Stimulated activated CD4-positive, alpha-beta T cell treated with anti-CD3 and anti-CD28 coated beads, Interleukin-1b, Interleukin-23, amount 100 ng/mL, for 24 hours (primary cell): ENCODE measurements around the gene SBNO1.
"Not testable (repeated sequence)": the region's sequence is repeated elsewhere in the genome, so short reads cannot be mapped to it uniquely, and the experiment has no call there.

Experiments
- DNase-seq, 4 experiments: peaks; one replicate each; pipeline ENCODE4 v3.0.0-alpha.2; 2020; ENCODE audit warnings: low read depth in 4 of 4, low spot score in 1 of 4

SBNO1 gene

DNA sequence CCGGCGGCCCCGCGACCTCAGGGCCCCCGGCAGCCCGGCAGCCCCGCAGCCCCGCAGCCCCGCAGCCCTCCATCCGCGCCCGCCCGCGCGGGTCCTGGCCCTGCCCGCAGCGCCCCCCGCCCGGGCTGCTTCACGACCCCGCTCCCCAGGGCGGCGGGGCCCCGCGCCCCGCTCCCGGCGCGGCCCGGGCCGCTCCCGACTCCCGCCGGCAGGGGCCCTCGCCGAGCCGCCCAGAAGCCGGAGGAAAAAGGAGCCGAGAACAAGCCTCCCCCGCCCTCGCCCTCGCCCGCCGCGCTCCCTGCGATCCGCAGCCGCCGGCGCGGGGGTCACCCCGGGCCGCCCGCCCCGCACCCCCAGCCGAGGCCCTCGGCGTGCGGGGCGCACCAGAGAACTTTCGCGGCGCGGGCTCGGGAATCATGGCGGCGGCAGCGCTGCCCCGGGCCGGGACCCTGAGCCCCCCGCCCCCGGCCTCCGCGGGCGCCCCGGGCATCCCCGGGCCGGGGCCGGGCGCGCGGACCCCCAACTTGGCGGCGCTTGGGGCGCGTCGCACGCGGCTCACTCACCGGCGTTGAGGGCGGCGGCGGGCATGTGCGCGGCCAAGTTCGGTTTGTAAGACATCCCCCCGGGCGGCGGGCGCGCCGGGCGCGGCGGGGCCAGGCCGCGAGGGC, 93.5 kb downstream of the SBNO1 start:
- peak; percentile 46 to 71 (median 53) for DNase-seq

DNA sequence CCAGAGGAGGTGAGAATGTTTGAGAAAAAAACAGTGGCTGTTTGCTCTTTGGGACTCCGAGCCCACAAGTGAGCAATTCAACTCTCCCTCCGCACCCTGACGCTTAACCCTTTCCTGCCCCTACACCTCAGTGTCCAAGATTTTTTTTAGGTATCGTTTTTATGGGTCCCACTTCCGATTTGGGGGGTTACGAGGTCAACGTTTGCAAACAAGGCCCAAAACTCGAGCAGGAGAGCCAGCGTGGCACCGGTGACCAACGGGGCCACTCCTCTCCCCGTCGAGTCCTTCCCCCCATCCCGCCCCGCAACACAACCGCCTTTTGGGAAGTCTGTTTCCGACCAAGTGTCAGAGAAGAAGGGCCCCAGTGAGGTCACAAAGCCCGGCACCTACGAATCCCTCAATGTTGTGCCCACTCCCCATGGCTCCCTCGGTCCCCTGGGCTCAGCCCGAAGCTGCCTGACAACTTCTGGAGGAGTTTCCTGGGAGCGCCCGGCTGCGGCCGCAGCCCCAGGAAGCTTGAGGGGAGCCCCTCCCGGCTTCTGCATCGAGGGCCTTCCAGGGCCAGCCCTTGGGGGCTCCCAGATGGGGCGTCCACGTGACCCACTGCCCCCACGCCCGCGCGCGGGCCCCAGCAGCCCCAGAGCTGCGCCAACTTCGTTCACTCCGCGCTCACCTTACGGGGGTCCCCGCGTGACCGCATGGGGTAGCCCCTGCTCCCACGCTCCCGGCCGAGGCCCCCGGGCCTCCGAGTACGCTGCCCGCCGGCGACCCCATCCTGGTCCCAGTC, 94.2 kb downstream of the SBNO1 start:
- DNase-seq, result no peak

DNA sequence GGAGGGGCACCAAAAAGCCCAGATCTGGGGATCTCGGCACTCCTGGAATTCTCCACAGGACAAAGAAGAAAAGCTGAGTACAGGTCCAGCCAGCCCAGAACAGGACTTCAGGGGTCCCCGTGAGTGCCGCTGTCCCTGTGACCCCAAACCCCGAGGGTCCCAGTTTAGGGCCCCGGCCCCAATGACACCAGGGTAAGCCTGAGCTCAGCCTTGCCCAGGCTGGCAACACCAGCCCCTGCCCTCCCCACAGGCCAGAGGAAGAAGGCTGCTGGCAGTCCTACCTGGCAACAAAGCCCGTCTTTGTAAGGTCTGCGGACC, 94.8 kb downstream of the SBNO1 start:
- DNase-seq, result no peak

DNA sequence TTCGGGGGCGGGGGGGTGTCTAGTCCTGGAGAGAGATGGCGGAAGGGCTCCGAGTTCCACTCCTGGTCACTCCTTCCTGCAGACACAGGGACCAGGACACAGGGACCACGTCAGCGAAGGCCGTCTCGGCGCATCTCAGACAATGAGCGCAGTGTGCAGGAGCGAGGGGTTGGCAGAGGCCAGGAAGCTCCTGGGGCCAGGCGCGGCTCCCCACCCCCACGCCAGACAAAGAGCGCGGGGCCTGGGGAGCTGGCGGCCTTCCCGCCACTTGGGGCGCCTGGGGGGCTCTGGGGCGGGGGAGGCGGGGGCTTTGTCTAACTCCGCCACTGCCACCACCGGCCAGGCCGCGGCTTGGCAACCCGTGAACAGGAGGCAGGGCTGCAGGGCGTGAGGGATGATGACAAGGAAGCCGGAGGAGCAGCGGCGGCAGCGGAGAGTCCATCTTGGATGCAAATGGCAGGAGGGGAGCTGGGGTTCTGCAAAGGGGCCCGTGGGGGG, 95.2 kb downstream of the SBNO1 start:
- peak in 1 of 4 experiments; percentile 30 for DNase-seq

DNA sequence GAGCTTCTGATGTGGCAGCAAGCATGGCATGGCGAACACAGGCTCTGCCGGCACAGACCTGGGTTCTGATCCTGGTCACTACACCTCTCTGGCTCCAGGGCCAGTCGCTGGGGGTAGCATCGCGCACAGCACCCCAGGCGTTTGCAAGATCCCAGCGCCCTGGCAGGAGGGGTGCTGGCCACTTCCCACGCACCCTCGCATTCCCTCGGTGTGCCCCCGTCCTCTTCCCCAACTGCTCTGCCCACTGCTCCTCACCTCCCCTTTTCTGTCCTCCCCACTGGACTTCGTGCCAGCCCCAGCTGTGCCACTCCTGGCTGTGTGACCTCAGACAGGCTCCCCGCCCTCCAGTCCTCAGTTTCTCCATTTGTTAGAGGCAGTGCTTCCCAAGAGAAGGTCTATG, 95.8 kb downstream of the SBNO1 start:
- no peak for DNase-seq

DNA sequence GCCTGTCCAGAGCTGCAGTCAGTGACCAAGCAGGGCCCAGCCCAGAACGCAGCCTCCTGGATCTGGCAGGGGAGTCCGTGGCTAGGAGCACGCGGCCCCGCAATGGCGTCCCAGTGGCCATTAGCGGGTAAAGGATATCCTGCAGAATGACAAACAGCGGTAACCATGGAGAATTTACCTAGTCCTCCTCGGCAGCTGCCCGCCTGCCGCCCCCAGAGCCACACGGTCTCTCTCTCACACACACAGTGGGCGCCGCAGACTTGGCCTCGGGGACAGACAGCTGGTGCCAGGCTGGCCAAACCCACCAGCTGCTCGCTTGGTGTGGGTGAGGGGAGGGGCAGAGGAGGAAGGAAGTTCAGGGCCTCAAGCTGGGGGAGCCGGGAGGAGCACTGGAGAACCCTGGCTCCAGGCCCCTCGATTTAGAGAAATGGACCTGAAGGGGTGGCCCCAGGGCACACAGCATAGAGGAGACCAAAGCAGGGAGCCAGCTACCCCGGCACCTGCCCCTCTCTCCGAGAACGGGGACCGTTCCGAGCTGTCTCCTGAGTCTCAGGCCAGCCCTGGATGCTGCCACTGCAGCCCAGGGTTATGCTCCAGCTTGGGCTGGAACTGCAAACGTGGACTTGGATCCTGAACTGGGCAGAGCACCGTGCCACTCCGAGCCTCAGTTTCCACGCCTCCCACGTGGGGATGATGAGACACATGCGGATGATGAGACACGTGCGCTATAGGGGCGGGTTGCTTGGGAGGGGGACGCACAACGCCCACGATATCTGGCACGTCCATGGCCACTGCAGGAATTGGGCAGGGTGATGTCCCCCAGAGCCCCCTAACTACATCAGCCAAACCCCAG, 96.4 kb downstream of the SBNO1 start:
- DNase-seq, result no peak

DNA sequence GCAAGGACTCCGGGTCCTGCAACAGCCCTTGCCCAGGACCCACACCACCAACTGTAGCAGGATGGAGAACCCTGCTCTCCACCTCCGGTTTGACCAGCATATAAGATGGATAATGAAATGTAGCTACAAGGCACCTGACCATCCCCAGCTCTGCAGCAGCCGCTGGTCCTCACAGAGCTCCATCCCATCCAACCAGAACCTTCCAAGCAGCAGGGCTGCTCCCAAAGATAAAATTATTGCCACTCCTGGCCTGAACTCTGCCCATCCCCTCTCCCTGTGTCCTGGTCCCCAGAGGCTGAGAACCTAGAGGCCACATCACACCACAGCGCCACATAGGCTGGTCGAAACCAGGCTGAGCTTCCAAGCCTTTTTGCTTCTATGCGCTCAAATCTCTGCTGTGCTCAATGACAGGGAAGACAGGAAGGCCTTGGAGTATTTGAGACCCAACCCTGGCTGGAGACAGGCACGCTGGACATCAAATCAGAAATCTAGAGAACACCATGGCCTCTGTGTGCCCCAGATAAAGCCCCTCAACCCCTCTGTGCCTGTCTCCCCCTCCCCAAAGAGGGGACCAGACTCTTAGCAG, 97.2 kb downstream of the SBNO1 start:
- no peak for DNase-seq

DNA sequence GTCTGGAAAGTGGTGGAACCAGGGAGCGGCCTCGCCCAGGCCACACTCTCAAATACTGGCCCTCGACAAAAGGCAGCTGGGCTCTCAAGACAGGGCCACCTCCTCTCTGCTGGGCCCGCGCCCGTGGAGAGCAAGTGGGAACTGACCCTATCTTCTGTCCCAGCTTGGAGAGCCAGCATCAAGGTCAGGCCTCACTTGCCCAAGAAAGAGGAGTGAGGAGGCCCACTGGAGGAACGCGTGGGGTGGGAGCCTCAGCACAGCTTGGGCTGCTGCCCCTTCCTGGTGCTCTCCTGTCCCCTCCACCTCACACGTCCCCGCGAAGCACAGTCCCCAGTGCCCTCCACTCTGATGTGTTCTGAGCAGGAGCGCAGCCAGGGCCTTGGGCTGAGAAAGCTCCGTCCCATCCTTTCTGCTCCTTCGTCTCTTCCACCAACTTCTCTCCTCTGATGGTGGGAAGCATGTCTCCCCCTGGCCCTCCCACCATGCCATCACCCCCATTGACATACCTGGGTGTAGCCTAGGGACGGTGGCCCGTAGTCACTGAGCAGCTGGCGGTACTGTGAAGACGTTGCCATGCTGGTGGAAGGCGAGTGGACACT, 97.9 kb downstream of the SBNO1 start:
- DNase-seq, result no peak

DNA sequence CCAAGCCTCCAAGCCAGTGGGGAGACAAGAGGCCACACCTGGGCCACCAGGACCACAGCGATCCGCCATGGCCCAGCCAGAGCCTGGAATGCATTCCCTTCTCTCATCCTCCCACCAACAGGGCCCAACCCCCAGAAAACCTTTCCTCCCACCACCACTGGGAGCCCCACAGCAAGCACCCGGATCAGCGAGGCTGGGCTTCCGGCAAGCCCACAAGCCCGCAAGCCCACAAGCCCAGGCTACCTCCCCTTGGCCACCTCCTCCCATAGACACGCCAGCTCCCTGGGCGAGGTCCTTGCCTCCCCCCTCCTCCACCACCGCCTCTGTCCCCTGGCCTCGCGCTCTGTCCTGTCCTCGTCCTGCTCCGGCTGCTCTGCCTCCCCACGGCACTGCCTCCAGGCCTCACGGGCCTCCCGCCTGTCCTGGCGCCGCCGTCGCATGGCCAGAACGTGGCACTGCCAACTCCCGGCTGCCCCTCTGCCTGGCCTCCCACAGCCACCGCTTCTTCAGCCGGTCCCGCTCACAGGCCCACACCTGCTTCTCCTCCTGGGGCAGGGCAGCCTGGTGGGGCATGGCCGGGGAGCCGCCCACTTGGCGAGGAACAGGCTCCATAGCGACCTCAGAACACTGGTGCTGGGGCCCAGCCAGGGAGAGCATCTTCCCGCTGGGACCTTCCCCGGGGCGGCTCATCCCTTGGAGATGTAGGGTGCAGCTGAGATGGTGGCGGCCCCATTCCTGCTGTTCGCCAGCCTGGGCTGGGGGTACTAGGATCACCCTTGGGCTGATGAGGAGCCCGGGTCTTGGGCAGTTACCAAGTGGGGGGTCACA, 98.6 kb downstream of the SBNO1 start:
- DNase-seq, result no peak

DNA sequence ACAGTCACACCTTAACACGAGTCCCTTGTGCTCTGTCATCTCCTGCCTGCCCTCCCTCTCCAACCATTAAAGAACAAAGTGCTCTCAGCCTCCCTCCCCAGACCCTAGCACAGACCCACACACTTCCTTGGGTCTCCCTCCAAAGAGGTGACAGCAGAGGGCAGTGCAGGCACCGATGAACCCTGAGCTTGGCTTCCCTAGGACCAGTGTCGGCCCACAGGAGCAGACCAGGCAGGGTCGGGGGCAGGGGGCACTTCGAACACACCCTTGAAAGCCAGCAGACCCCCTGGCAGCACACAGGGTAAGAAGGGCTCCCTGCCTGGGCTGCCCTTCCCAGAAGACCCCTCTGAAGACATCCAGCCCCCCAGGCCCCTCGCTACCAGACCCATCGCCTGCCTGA, 100.0 kb downstream of the SBNO1 start:
- no peak for DNase-seq

DNA sequence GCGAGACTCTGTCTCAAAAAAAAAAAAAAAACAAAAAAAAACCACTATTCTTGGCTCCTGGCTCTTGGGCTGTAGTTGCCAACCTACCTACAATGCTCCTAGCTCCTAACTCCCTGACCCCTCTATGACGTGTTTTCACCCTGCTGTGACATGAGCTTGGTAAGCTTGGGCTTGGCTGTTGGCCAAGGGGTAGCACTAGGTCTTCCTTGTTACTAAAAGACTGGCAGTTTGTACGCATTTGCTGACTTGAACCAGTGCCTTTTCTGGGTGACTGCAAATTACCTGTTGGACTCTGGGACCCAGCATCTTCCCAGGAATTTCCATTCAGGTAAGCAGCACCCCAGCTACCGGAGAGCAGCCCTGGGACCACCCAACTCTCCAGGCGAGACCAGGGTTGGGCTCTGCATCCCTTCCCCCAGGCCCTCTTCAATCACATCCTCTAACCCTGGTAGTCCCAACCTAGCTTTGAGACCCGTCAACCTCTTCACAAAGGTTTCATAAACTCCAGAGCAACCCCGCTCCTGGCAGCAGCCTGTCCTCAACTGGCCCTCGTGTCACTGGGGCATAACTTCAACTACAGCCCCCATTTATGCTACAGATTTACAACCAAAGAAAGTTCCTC, 101.3 kb downstream of the SBNO1 start:
- DNase-seq, result no peak

DNA sequence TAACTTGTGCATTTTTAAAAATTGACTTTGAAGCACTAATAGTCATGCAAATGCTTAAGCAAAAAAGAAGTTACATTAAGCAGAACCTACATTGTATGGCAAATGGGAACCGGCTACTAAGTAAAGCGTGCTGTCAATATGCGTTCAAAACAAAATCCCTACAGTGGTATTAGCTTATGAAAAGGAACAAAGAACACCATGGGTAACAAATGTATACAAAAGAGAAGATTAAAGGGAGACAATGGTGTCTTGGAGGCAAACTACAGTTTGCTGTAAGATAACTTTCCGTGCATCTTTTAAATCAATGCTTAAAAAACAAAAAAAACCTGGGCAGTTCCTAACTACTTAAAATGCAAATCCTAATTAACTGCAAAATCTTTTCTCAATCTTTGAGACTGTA, 103.5 kb downstream of the SBNO1 start:
- DNase-seq, result no peak

DNA sequence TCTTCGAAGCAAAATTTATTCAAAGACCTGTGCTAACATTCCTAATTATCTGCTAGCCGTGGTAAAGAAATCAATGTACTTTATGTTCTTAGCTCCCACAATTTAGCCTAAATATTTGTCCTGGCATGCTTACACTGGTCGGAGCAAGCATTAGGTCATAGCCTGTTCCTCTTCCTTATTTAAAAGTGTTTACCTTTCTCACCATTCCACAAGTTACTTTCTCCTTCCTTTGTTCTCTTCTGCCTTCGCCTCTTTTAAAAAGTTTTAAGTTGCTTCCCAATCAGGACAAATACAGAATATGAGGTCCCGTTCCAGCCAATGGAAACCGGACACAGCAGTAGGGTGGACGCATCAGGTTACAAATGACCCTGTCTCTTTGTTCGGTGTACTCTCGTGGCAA, 104.6 kb downstream of the SBNO1 start:
- DNase-seq, result no peak

DNA sequence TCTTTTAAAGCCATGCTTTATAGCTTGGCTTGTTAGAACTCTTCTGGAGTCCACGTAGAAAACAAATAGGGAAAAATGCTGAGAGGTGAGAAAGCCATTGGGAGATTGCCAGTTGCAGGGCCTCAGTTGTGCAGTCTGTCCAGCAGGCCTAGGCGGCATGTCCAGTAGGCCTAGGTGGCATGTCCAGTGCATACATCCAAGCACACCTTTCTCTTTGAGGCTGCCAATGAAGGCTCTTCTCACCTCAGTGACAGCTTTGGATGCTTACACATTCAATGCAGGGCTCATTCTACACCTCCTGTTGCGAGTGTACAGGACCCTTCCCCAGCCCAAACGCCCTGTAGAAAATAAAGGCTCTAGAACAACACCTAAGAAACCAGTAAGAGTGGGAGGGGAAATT, 106.1 kb downstream of the SBNO1 start:
- no peak for DNase-seq

DNA sequence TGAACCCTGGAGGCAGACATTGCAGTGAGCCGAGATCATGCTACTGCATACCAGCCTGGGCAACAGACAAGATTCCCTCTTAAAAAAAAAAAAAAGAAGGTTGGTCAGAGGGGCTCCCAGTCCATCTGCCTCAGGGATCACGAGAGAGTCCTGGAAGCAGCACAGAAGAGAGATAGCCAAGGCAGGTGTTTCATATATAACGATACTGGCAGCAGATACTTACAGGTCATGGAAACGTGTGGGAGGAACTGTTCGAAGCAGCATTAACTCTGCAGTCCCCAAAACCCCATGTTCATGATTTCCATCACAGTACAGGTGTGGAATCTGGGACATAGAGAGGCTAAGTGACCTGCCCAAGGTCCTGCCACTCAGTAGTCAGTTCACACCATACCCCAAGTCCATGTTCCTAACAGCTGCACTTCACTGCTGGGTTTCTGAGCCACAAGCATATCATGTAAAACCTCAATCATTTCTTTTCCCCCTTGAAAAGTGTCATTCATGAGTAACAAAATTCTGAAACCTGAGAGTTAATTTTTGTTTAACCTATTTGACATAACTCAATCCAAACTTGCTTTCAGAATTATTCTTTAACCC, 109.7 kb downstream of the SBNO1 start:
- DNase-seq, result no peak

DNA sequence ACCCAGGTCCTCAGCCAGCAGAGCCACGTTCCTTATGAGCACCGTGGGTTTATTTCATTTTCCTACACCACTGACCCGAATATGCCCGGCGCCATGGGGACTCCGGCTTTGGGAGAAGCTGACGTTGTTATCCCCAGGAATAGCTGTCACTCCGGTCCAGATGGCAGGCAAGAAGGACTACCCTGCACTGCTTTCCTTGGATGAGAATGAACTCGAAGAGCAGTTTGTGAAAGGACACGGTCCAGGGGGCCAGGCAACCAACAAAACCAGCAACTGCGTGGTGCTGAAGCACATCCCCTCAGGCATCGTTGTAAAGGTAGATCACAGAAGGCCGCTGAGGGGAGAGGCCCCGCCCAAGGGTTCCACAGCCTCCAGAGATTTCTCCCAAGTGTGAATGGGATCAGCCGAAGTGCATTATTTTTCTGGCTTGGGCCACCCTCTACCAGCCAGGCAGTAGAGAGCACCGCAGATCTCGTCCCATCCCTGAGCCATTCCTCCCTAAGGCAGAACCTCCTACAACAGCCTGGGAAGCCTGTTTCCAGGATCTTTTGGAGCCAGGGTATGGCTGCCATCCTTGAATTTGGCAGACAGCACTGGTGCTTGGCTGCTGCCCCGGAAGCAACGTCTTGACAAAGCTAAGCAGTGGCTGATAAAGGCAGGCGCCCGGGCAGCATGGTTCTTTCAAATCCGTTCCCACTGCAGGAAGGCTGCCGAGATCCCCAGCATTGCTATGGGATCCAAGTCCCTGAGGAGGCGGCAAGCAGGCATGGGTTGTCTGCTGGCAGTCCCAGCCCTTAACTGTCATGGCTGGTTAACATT, 110.8 kb downstream of the SBNO1 start:
- no peak for DNase-seq

DNA sequence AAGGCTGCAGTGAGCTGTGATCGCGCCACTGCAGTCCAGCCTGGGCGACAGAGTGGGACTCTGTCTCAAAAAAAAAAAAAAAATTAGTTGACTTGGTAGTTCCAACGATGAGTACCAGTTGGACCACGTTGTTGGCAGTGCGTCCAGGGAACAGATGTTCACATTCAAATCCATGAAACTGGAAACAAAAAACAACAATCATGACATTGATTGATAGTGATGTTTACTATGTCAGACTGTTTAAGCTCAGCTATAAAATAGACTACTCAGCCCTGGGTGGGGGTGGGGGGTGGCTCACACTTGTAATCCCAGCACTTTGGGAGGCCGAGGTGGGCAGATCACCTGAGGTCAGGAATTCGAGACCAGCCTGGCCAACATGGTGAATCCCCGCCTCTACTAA, 112.3 kb downstream of the SBNO1 start:
- not testable (repeated sequence) for DNase-seq

DNA sequence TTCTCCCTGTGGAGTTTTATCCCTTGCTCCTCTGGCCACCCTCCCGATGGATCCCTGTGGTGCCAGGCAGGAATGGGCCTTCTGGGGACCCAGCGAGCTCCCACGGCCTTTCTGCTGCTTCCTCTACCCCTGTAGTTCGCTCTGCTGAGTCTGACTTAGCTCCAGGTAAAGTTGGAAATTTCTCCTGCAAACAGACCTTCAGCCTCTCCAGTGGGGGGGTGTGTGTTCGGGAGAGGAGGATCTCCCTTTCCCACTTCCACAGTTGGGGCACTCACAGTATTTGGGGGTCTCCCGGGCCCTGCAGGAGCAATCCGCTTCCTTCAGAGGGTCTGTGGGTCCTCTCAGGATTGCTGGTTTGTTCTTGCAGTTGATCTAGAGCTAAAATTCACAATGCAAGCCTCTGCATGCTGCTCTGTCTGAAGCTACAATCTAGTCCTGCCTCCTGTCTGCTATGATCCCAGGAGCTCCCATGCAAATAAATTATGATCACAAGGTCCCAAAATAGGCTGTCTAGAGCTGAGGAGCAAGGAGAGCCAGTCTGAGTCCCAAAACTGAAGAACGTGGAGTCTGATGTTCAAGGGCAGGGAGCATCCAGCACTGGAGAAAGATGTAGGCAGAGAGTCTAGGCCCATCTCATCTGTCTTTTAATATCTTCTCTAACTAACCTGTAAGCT, 113.1 kb downstream of the SBNO1 start:
- no peak for DNase-seq
